Omental fat pad (tissue), 4 donors: ENCODE measurements around the gene MEOX1. TPM values are rescaled to one million over a fixed set of nuclear protein-coding genes. Genes with fewer than 3 reads are reported as not detected.
"Not testable (repeated sequence)": the region's sequence is repeated elsewhere in the genome, so short reads cannot be mapped to it uniquely, and the experiment has no call there.

Source experiments
- ATAC-seq: fragments of 150-250 bp; one replicate; pipeline ENCODE4 v1.9.1; 2016; ENCODE audit warnings: mild to moderate bottlenecking, moderate library complexity; ENCODE audit not compliant: low FRiP score
- DNase-seq: peaks from one replicate; pipeline ENCODE4 v3.0.0-alpha.2; 2019; ENCODE audit warnings: low spot score
- total RNA-seq, 4 donors: library from RNA; depleted of rRNA; stranded (reverse); fragments of >200 nt; gene quantifications; one replicate each; pipeline ENCODE4 v1.1.0, GENCODE V29; 2016
- TF ChIP-seq, protein P1 (sequence below), 3 donors: fragments of 450-650 bp; IDR thresholded peaks; one replicate each; pipeline ENCODE4 v1.5.1; 2016 to 2017; ENCODE audit warnings: antibody characterized with exemption in 3 of 3, mild to moderate bottlenecking in 3 of 3, moderate library complexity in 2 of 3

The MEOX1 gene
- total RNA-seq, 4 donors from 2014 or later, result 5.6 to 56.6 (median 11.1) TPM

GRCh38 chr17:43694081-43694870 lies 32.6 kb upstream of the MEOX1 start:
- peak; percentile 34 for DNase-seq
- ATAC-seq, result peak; percentile 85
- TF ChIP-seq, protein P1, sequence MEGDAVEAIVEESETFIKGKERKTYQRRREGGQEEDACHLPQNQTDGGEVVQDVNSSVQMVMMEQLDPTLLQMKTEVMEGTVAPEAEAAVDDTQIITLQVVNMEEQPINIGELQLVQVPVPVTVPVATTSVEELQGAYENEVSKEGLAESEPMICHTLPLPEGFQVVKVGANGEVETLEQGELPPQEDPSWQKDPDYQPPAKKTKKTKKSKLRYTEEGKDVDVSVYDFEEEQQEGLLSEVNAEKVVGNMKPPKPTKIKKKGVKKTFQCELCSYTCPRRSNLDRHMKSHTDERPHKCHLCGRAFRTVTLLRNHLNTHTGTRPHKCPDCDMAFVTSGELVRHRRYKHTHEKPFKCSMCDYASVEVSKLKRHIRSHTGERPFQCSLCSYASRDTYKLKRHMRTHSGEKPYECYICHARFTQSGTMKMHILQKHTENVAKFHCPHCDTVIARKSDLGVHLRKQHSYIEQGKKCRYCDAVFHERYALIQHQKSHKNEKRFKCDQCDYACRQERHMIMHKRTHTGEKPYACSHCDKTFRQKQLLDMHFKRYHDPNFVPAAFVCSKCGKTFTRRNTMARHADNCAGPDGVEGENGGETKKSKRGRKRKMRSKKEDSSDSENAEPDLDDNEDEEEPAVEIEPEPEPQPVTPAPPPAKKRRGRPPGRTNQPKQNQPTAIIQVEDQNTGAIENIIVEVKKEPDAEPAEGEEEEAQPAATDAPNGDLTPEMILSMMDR (IDR thresholded peaks at IDR 0.05), result peak in 2 of 3 donors; percentile 68 to 81

DNA sequence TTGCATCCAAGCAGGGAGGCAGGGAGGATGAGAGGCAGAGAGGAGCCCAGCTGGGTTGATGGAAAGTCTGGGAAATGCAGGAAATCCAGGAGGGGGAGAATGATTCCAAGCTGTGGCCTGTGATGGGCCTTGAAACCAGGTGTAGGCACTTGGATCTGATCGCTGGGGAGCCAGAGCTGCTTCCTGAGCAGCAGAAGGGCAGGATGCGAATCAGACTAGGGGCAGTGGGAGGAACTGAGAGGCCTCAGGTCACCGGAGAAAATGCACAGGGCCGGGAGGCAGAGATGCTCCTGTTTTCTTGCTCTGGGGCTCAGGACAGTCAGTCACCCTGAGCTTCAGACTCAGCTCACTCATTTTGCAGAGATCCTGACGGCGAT lies 29.6 kb upstream of the MEOX1 start:
- DNase-seq, result no peak
- TF ChIP-seq, protein P1 (IDR thresholded peaks at IDR 0.05), result no peak
- no peak for ATAC-seq

- TF ChIP-seq, protein P1 (IDR thresholded peaks at IDR 0.05), result no peak
- no peak for DNase-seq
- no peak for ATAC-seq
Measured at GRCh38 chr17:43690624-43691316, 29.0 kb upstream of the MEOX1 start.

DNA sequence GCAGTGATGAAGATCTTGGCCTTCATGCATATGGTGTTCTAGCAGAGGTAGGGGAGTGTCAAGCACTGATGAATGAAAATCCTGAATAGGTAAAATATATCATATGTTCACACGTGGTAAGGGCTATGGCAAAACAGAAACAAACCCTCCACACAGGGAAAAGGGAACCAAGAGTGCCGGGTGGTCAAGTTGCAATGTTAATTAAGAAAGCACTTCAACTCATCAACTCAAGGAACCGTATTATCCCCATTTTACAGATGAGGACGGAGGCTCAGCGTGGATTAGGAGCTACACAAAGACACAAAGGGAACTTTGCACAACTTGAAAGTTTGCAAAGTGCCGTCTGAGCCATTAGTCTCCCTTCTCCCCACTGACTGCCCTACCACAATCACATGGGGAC lies 28.1 kb upstream of the MEOX1 start:
- ATAC-seq (no peak), DNase-seq (no peak)
- TF ChIP-seq, protein P1 (IDR thresholded peaks at IDR 0.05), result no peak

DNA sequence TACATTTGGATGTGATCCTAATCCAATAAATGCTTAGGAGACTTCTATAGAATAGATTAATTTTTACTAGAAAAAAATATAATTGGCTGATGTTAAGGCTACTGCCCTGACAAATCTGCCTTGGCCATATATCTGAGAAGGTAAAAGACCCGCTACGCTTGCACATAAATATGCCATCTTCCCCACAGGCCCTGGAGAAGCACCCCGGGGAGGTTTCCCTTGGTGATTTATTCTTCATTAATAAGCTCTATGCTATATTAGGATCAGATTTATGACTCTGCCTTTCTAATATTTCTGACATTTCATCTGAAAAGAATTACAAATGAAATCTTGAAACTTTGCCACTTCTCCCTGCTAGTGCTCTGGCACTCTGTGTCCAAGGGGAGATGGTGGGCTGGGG lies 27.4 kb upstream of the MEOX1 start:
- ATAC-seq (no peak), DNase-seq (no peak)
- TF ChIP-seq, protein P1 (IDR thresholded peaks at IDR 0.05), result no peak

GRCh38 chr17:43686957-43687356 lies 25.2 kb upstream of the MEOX1 start:
- not testable (repeated sequence) for DNase-seq, ATAC-seq

- TF ChIP-seq, protein P1 (IDR thresholded peaks at IDR 0.05), result no peak
- DNase-seq (no peak), ATAC-seq (no peak)
Measured at GRCh38 chr17:43683928-43684653, 22.4 kb upstream of the MEOX1 start.
